K562 (cell line): ENCODE results near the gene RNF4. TPM values are rescaled to one million over a fixed set of nuclear protein-coding genes. Genes with fewer than 3 reads are reported as not detected.

Experiments used
- ATAC-seq: fragments of 200-7000 bp; cut with Tn5 transposase; 3 replicates; pipeline ENCODE4 v1.9.1; 2020; ENCODE audit warnings: moderate library complexity
- BruUV-seq: library from RNA; stranded (reverse); fragments of 400-500 nt; replicated peaks from 2 replicates; lab custom pipeline; 2021; lab: Mats Ljungman, UMichigan
- CTCF ChIA-PET: fragments of 300-600 bp; formaldehyde crosslinking; extraction: SDS; loops from one replicate; lab custom pipeline; 2021; ENCODE audit warnings: low intra/inter-chr PET ratio; lab: Yijun Ruan, JAX
- POLR2A ChIA-PET: fragments of 300-600, 350-650 bp; sonication (Branson Sonifier 250); formaldehyde crosslinking; extraction: SDS; loops from one replicate; lab custom pipeline; 2021; ENCODE audit warnings: antibody characterized with exemption, inconsistent platforms; lab: Yijun Ruan, JAX
- DNase-seq, 4 experiments: peaks; one replicate each; pipeline versions ENCODE4 v3.0.0 to v3.0.0-alpha.2; 2011 to 2018; ENCODE audit warnings: low spot score in 3 of 4, mixed read lengths in 3 of 4; ENCODE audit errors: extremely low read depth in 1 of 4
- FAIRE-seq: peaks from 2 replicates; lab custom pipeline; 2011; peaks lifted over from hg19 to GRCh38; lab: Jason Lieb, UNC
- H2AFZ ChIP-seq: 2 replicates; pipeline ENCODE4 v1.6.0; 2011; ENCODE audit warnings: low read depth, low read length, control low read depth, inconsistent platforms
- H3K27ac ChIP-seq: fragments of 200-600 bp; 3 replicates; pipeline ENCODE4 v1.8.0; 2011; ENCODE audit warnings: low read depth, mild to moderate bottlenecking, control low read depth, inconsistent platforms, low read length, moderate library complexity, mixed read lengths; ENCODE audit errors: extremely low read depth
- H3K27me3 ChIP-seq, 2 experiments: fragments of 300-600 bp in 1 of 2; 2 replicates in 1 of 2; 3 replicates in 1 of 2; pipeline versions ENCODE4 v1.6.0 to v1.8.0; 2011; ENCODE audit warnings: inconsistent platforms in 2 of 2, low read length in 2 of 2, mild to moderate bottlenecking in 1 of 2, mixed read lengths in 1 of 2, moderate library complexity in 1 of 2; ENCODE audit not compliant: control insufficient read depth in 2 of 2, insufficient read depth in 2 of 2
- H3K36me3 ChIP-seq: fragments of 300-600 bp; 3 replicates; pipeline ENCODE4 v1.8.0; 2011; ENCODE audit warnings: mild to moderate bottlenecking, low read length, inconsistent platforms; ENCODE audit not compliant: control insufficient read depth, insufficient read depth
- H3K4me1 ChIP-seq, 2 experiments: fragments of 200-600 bp in 1 of 2; replicated peaks in 1 of 2; 2 replicates in 1 of 2; 3 replicates in 1 of 2; pipeline versions ENCODE4 v1.5.1 to v1.8.0; 2011; ENCODE audit warnings: inconsistent platforms in 2 of 2, low read length in 2 of 2, mild to moderate bottlenecking in 1 of 2, mixed read lengths in 1 of 2, moderate library complexity in 1 of 2; ENCODE audit not compliant: control insufficient read depth in 2 of 2, insufficient read depth in 2 of 2
- H3K4me2 ChIP-seq: 2 replicates; pipeline ENCODE4 v1.6.1; 2011; ENCODE audit warnings: low read length, control low read depth, inconsistent platforms, mixed read lengths; ENCODE audit not compliant: insufficient read depth
- H3K4me3 ChIP-seq: fragments of 200-600 bp; sonication (generic), shearing (Covaris generic); 2 replicates; pipeline ENCODE4 v1.5.1; 2016; ENCODE audit warnings: control low read depth, inconsistent platforms
- H3K79me2 ChIP-seq: fragments of 200-600 bp; 3 replicates; pipeline ENCODE4 v1.8.0; 2011; ENCODE audit warnings: low read length, inconsistent platforms; ENCODE audit not compliant: control insufficient read depth, insufficient read depth
- H3K9ac ChIP-seq, 2 experiments: 2 replicates each; pipeline versions ENCODE4 v1.6.0 to v1.6.1; 2011; ENCODE audit warnings: low read depth in 2 of 2, low read length in 2 of 2, control low read depth in 1 of 2, inconsistent platforms in 1 of 2, mild to moderate bottlenecking in 1 of 2, mixed read lengths in 1 of 2; ENCODE audit not compliant: insufficient read depth in 1 of 2
- H3K9me1 ChIP-seq: one replicate; pipeline ENCODE4 v1.6.0; 2011; ENCODE audit warnings: inconsistent platforms, mild to moderate bottlenecking, low read length, moderate library complexity; ENCODE audit not compliant: control insufficient read depth, insufficient read depth
- H3K9me3 ChIP-seq: replicated peaks from 2 replicates; pipeline ENCODE4 v1.5.1; 2011; ENCODE audit warnings: low read depth, low read length, inconsistent platforms; ENCODE audit not compliant: control insufficient read depth, insufficient read depth
- H4K20me1 ChIP-seq: replicated peaks from 2 replicates; pipeline ENCODE4 v1.6.1; 2011; ENCODE audit warnings: low read length, inconsistent platforms, mixed read lengths; ENCODE audit not compliant: control insufficient read depth, insufficient read depth
- ARID1B ChIP-seq: fragments of 450-650 bp; IDR thresholded peaks from 2 replicates; pipeline ENCODE4 v1.6.1; 2016; ENCODE audit warnings: antibody characterized with exemption, mild to moderate bottlenecking, inconsistent platforms
- DMBX1 ChIP-seq: fragments of 250-450 bp; sonication (Bioruptor Pico); IDR thresholded peaks from 2 replicates; pipeline ENCODE4 v1.8.0; 2022; ENCODE audit warnings: inconsistent platforms, mild to moderate bottlenecking, moderate library complexity, borderline replicate concordance
- EWSR1 ChIP-seq: fragments of 450-650 bp; IDR thresholded peaks from 2 replicates; pipeline ENCODE4 v1.6.1; 2018; ENCODE audit warnings: borderline replicate concordance, mild to moderate bottlenecking, low read depth, moderate library complexity; ENCODE audit not compliant: partially characterized antibody
- HCFC1 ChIP-seq: IDR thresholded peaks from 2 replicates; pipeline ENCODE4 v1.6.1; 2012; ENCODE audit warnings: low read depth, low read length, improper control_type of control experiment
- HIVEP1 ChIP-seq: fragments of 250-450 bp; sonication (Bioruptor Pico); IDR thresholded peaks from 2 replicates; pipeline ENCODE4 v1.4.0; 2020; ENCODE audit warnings: mild to moderate bottlenecking
- IRF1 ChIP-seq: sonication (generic); formaldehyde crosslinking; IDR thresholded peaks from 2 replicates; pipeline ENCODE4 v1.8.0; 2022; ENCODE audit warnings: missing genetic modification reagents, mild to moderate bottlenecking, borderline replicate concordance
- LCOR ChIP-seq: sonication (generic); formaldehyde crosslinking; IDR thresholded peaks from 2 replicates; pipeline ENCODE4 v1.8.0; 2022; ENCODE audit warnings: mild to moderate bottlenecking, missing genetic modification reagents
- RBM39 ChIP-seq: fragments of 200-400 bp; formaldehyde crosslinking; optimal IDR thresholded peaks from 2 replicates; pipeline ENCODE3; 2018; ENCODE audit warnings: low read depth, low read length
- RNF2 ChIP-seq: sonication (generic); IDR thresholded peaks from 2 replicates; pipeline ENCODE4 v1.6.1; 2016
- ZBTB8A ChIP-seq: fragments of 450-650 bp; IDR thresholded peaks from 2 replicates; pipeline ENCODE4 v1.6.1; 2018; ENCODE audit warnings: mild to moderate bottlenecking, moderate library complexity; ENCODE audit not compliant: partially characterized antibody
- ZFP30 ChIP-seq: fragments of 250-450 bp; sonication (Bioruptor Pico); IDR thresholded peaks from 2 replicates; pipeline ENCODE4 v1.8.0; 2022; ENCODE audit warnings: moderate library complexity, mild to moderate bottlenecking, inconsistent platforms, borderline replicate concordance
- ZNF212 ChIP-seq: fragments of 450-650 bp; formaldehyde crosslinking; IDR thresholded peaks from 2 replicates; pipeline ENCODE4 v1.4.0; 2020; ENCODE audit warnings: mild to moderate bottlenecking
- ZNF699 ChIP-seq: fragments of 250-450 bp; sonication (Bioruptor Pico); IDR thresholded peaks from 2 replicates; pipeline ENCODE4 v1.8.0; 2021; ENCODE audit warnings: mild to moderate bottlenecking, moderate library complexity; ENCODE audit not compliant: insufficient replicate concordance
- ZNF75A ChIP-seq: fragments of 450-650 bp; formaldehyde crosslinking; IDR thresholded peaks from 2 replicates; pipeline ENCODE4 v1.4.0; 2020; ENCODE audit warnings: mild to moderate bottlenecking
- WGBS: fragments of 100-300 bp; shearing (Covaris generic); methylation state at CpG from one replicate; pipeline ENCODE4 v1.1.6; 2016; ENCODE audit warnings: low coverage, mixed read lengths; ENCODE audit not compliant: insufficient coverage; ENCODE audit errors: missing lambda C conversion rate; 5-methylcytosine and 5-hydroxymethylcytosine counted together
- in situ Hi-C: fragments of 300-500 bp; cut with MboI; formaldehyde crosslinking; loops from 4 replicates; pipeline ENCODE4 v1.15.0; 2018; ENCODE audit warnings: inconsistent platforms, mixed read lengths
- intact Hi-C: fragments of 100-400 bp; cut with micrococcal nuclease; formaldehyde crosslinking; loops from 2 replicates; pipeline ENCODE4 v1.14.2; 2022
- polyA plus RNA-seq, 8 experiments: library from polyadenylated mRNA; depleted of rRNA in 4 of 8; stranded (reverse) in 5 of 8; unstranded in 3 of 8; fragments of >200 nt; fragmentation: Nextera tagmentation in 2 of 8; fragmentation: Illumina TruSeq in 1 of 8; extraction: Ambion mirVana in 2 of 8; extraction: Trizol in 1 of 8; gene quantifications; 2 replicates each; pipeline versions ENCODE4 v1.2.1 to v1.2.3, GENCODE V29; 2011 to 2014; ENCODE audit warnings: inconsistent platforms in 1 of 8, missing spikeins in 1 of 8
- total RNA-seq, 7 experiments: library from RNA; depleted of rRNA in 6 of 7; stranded (reverse); fragments of >200 nt in 6 of 7; fragmentation: Illumina TruSeq in 2 of 7; extraction: Trizol in 2 of 7; gene quantifications; 2 replicates each; pipeline versions ENCODE4 v1.2.1 to v1.2.3, GENCODE V29; 2011 to 2021; ENCODE audit warnings: low replicate concordance in 1 of 7
- TF ChIP-seq, protein P1 (sequence below): fragments of 250-450 bp; sonication (Bioruptor Pico); IDR thresholded peaks from 2 replicates; pipeline ENCODE4 v1.4.0; 2020

The RNF4 gene
- total and polyA plus RNA-seq, 9 of the 15 experiments (the other 6 are each of a cell fraction or from before 2014, with no cell fraction given), result 19.2 to 59.3 (median 44.8) TPM

- peak overlapping the region in 1 of 2 experiments; percentile 90; a peak in 2 of 4 replicates for H3K9ac ChIP-seq
- peak overlapping the region; percentile 78; the same call in 1 of the 2 replicates for H3K4me3 ChIP-seq
- no peaks in the 10 kb centered on the region for H3K9me3 ChIP-seq
- ATAC-seq (no peak), DNase-seq (no peak), FAIRE-seq (no peak)
- ChIA-PET POLR2A (interaction anchor here (0.6 to 1.3 kb wide), 4 partner anchors 21 to 214 kb away, joined by 3 to 5 read pairs (median 4); no protein-coding TSS in a partner anchor), CTCF (no interaction called here)
- TF ChIP-seq, protein P1, sequence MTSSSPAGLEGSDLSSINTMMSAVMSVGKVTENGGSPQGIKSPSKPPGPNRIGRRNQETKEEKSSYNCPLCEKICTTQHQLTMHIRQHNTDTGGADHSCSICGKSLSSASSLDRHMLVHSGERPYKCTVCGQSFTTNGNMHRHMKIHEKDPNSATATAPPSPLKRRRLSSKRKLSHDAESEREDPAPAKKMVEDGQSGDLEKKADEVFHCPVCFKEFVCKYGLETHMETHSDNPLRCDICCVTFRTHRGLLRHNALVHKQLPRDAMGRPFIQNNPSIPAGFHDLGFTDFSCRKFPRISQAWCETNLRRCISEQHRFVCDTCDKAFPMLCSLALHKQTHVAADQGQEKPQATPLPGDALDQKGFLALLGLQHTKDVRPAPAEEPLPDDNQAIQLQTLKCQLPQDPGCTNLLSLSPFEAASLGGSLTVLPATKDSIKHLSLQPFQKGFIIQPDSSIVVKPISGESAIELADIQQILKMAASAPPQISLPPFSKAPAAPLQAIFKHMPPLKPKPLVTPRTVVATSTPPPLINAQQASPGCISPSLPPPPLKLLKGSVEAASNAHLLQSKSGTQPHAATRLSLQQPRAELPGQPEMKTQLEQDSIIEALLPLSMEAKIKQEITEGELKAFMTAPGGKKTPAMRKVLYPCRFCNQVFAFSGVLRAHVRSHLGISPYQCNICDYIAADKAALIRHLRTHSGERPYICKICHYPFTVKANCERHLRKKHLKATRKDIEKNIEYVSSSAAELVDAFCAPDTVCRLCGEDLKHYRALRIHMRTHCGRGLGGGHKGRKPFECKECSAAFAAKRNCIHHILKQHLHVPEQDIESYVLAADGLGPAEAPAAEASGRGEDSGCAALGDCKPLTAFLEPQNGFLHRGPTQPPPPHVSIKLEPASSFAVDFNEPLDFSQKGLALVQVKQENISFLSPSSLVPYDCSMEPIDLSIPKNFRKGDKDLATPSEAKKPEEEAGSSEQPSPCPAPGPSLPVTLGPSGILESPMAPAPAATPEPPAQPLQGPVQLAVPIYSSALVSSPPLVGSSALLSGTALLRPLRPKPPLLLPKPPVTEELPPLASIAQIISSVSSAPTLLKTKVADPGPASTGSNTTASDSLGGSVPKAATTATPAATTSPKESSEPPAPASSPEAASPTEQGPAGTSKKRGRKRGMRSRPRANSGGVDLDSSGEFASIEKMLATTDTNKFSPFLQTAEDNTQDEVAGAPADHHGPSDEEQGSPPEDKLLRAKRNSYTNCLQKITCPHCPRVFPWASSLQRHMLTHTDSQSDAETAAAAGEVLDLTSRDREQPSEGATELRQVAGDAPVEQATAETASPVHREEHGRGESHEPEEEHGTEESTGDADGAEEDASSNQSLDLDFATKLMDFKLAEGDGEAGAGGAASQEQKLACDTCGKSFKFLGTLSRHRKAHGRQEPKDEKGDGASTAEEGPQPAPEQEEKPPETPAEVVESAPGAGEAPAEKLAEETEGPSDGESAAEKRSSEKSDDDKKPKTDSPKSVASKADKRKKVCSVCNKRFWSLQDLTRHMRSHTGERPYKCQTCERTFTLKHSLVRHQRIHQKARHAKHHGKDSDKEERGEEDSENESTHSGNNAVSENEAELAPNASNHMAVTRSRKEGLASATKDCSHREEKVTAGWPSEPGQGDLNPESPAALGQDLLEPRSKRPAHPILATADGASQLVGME (CRISPR knock-in tag), result no peak
- TF ChIP-seq RBM39 (no peak), RNF2 (no peak), ZNF75A (CRISPR knock-in tag) (no peak), ZNF699 (CRISPR knock-in tag) (no peak), LCOR (CRISPR knock-in tag) (no peak), DMBX1 (CRISPR knock-in tag) (no peak), ARID1B (no peak), ZFP30 (no peak), ZNF212 (no peak), EWSR1 (no peak), HCFC1 (no peak), IRF1 (CRISPR knock-in tag) (no peak), HIVEP1 (CRISPR knock-in tag) (no peak), ZBTB8A (no peak)
- peaks cover 14% of the 10 kb centered on the region for H4K20me1 ChIP-seq
- 81% methylated on average over 7 of the region's 7 CpGs for WGBS
- H3K27ac ChIP-seq, result peak overlapping the region; percentile 81; the same call in 1 of the 3 replicates
- no peaks in the 10 kb centered on the region for H3K9me1 ChIP-seq
- peaks cover 13 to 37% of the 10 kb centered on the region in 2 experiments; a peak in 4 of 5 replicates for H3K4me1 ChIP-seq
- in situ Hi-C loops, result no loop called here
- no TSS peak for BruUV-seq
- peaks cover 57% of the 10 kb centered on the region for H3K36me3 ChIP-seq
- H3K79me2 ChIP-seq, result peaks cover 82% of the 10 kb centered on the region
- peak overlapping the region; percentile 93 for H3K4me2 ChIP-seq
- no peak overlapping the region for H2AFZ ChIP-seq
- intact Hi-C loops, result no loop called here
- no peaks in the 10 kb centered on the region for H3K27me3 ChIP-seq
These were observed 1.9 kb downstream of the RNF4 start for GRCh38 chr4:2470791-2471190.
